Measurements from ENCODE around the gene MB.

DNA sequence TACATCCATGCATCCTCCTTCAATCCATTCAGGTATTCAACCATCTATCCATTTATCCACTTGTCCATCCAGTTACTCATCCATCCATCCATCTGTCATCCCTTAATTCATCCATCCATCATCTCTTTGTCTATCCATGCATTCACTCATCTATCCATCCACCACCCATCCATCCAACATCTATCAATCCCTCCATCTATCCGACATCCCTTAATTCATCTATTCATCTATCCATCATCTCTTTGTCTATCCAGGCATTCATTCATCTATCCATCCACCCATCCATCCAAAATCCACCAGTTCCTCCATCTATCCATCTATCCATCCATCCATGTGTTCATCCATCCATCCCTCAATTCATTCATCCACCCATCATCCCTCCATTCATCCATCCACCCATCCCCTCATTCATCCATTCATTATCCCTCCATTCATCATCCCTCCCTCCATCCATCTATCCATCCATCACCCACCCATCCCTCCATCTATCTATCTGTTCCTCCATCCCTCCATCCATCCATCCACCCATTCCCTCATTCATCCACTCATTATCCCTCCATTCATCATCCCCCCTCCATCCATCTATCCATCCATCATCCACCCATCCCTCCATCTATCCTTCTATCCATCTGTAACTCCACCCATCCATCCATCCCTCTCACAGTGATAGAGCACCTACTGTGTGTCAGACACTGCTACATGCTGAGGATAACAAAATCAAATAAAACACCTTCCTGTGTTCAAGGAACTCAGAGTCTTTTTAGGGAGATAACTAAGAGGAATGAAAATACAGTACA is 1.5 kb upstream of the MB start:
- TF ChIP-seq, protein P1, sequence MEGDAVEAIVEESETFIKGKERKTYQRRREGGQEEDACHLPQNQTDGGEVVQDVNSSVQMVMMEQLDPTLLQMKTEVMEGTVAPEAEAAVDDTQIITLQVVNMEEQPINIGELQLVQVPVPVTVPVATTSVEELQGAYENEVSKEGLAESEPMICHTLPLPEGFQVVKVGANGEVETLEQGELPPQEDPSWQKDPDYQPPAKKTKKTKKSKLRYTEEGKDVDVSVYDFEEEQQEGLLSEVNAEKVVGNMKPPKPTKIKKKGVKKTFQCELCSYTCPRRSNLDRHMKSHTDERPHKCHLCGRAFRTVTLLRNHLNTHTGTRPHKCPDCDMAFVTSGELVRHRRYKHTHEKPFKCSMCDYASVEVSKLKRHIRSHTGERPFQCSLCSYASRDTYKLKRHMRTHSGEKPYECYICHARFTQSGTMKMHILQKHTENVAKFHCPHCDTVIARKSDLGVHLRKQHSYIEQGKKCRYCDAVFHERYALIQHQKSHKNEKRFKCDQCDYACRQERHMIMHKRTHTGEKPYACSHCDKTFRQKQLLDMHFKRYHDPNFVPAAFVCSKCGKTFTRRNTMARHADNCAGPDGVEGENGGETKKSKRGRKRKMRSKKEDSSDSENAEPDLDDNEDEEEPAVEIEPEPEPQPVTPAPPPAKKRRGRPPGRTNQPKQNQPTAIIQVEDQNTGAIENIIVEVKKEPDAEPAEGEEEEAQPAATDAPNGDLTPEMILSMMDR (IDR thresholded peaks at IDR 0.05): no peak
- no peak for TF ChIP-seq POLR2A (IDR thresholded peaks at IDR 0.05)

Data from Peyer's patch (tissue), 4 donors.